ENCODE data around the gene PRR9.
A peak's percentile ranks its signal among the peaks of the same experiment; 100 is the strongest.

The PRR9 gene

DNA sequence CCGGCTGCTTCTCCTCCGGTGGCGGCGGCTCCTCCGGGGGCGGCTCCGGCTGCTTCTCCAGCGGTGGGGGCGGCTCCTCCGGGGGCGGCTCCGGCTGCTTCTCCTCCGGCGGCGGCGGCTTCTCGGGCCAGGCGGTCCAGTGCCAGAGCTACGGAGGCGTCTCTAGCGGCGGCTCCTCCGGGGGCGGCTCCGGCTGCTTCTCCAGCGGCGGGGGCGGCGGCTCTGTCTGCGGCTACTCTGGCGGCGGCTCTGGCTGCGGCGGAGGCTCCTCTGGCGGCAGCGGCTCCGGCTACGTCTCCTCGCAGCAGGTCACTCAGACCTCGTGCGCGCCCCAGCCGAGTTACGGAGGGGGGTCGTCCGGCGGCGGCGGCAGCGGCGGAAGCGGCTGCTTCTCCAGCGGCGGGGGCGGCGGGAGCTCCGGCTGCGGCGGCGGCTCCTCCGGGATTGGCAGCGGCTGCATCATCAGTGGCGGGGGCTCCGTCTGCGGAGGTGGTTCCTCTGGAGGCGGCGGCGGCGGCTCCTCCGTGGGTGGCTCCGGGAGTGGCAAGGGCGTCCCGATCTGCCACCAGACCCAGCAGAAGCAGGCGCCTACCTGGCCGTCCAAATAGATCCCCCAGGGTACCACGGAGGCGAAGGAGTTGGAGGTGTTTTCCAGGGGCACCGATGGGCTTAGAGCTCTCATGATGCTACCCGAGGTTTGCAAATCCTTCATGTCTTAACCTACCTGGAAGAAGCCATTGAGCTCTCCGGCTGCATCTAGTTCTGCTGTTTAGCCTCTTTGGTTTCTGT is 44.1 kb downstream of the PRR9 start:
- peak; percentile 7 for DNase-seq (ENCODE audit: low read depth)
- TF ChIP-seq CTCF (conservative IDR thresholded peaks at IDR 0.05; ENCODE audit: low read depth, low read length): no peak
- H3K4me3 ChIP-seq (ENCODE audit: low read depth, low read length): peak overlapping the region; percentile 11

DNA sequence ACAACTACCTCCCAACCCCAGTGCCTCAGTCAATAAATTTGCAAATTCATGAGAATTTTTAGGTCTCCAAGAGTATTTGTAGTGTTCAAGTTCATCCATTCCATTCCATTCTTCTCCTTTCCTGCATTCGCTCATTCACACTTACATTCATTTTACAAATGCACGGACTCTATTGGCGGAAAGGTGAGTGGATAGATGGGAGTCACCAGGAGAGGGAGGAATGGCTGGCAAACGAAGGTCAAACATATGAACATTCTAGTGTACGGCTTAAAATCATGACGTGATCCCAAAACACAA is 44.6 kb downstream of the PRR9 start:
- TF ChIP-seq CTCF (conservative IDR thresholded peaks at IDR 0.05; ENCODE audit: low read depth, low read length): no peak
- no peak for DNase-seq (ENCODE audit: low read depth)
- no peak overlapping the region for H3K4me3 ChIP-seq (ENCODE audit: low read depth, low read length)

DNA sequence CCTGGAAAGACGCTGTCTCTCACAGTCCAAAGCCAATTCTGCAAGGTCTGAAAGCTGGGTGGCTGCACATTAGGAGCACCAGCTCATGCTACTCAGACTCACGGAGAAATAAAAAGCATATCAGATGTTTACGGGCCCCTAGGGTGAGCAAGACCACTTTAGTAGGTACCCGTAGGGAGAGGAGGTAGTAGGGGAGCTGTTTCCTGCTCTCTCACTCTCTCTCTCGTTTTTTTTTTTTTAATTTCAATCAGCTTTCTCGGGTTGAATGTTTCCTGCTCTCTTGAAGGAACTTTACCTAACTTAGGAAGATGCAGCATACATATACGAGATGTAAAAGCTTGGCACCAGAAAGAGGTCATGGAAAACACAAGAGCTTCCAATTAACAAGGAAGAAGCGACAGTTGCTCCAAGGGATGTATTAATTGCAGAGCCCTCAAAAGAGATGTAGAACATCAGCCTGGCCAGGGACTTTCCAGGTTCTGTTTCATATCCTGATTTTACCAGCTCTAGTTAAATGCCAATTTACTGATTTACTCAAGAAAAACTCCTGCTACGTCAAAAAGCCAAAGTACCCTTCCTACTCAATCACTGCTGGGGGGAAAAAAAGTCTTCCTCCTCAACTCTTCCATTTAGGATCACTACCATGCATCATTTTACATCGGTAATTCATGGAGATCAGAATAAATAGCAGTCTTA is 45.2 kb downstream of the PRR9 start:
- no peak overlapping the region for H3K4me3 ChIP-seq (ENCODE audit: low read depth, low read length)
- no peak for DNase-seq (ENCODE audit: low read depth)
- TF ChIP-seq CTCF (conservative IDR thresholded peaks at IDR 0.05; ENCODE audit: low read depth, low read length): no peak

DNA sequence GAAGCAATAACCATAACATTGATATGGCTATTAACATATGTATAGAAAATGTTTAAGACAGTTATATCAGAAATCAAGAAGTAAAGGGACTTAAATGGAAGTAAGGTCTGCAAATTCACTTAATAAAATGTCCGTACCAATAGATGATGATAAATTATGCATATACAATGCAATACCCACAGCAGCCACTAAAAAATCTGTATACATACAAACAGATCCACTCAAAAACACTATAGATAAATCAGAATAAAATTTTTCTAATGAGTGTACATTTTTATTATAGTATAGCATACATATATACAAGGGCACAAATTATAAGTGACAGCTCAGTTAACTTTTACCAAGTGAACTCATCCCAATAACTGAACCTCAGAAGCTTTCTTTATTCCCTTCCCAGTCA is 48.1 kb downstream of the PRR9 start:
- TF ChIP-seq CTCF (conservative IDR thresholded peaks at IDR 0.05; ENCODE audit: low read depth, low read length): no peak
- H3K4me3 ChIP-seq (ENCODE audit: low read depth, low read length): no peak overlapping the region
- no peak for DNase-seq (ENCODE audit: low read depth)

Measured in choroid plexus epithelial cell (primary cell).